Endothelial cell of umbilical vein (primary cell): ENCODE measurements around the gene MAPKAPK2.

Experiments used
- CTCF ChIP-seq, 2 donors: IDR thresholded peaks; 1 replicate in 1 of 2; 2 replicates in 1 of 2; pipeline ENCODE4 v1.5.1; 2011; ENCODE audit warnings: low read length in 2 of 2, mild to moderate bottlenecking in 2 of 2, moderate library complexity in 2 of 2, control low read depth in 1 of 2, inconsistent platforms in 1 of 2, low read depth in 1 of 2; ENCODE audit not compliant: insufficient read depth in 1 of 2; ENCODE audit errors: extremely low read depth in 1 of 2
- EZH2 ChIP-seq: IDR thresholded peaks from 2 replicates; pipeline ENCODE4 v1.6.1; 2012; ENCODE audit warnings: borderline replicate concordance, low read depth, mild to moderate bottlenecking, moderate library complexity, low read length, inconsistent platforms; ENCODE audit not compliant: severe bottlenecking
- MAX ChIP-seq: IDR thresholded peaks from 2 replicates; pipeline ENCODE4 v1.6.1; 2011; ENCODE audit not compliant: insufficient read depth, insufficient read length
- MYC ChIP-seq: IDR thresholded peaks from one replicate; pipeline ENCODE4 v1.6.1; 2011; ENCODE audit warnings: mild to moderate bottlenecking, low read depth, low read length
- POLR2A ChIP-seq: IDR thresholded peaks from 2 replicates; pipeline ENCODE4 v1.6.1; 2012; ENCODE audit warnings: low read depth, mild to moderate bottlenecking, control low read depth, low read length

- TF ChIP-seq CTCF (IDR thresholded peaks at IDR 0.05; ENCODE audit: extremely low read depth in 1 of 2, insufficient read depth in 1 of 2, low read depth in 1 of 2, low read length in 2 of 2) (no peak), POLR2A (no peak), EZH2 (no peak), MAX (no peak), MYC (no peak)
These were observed 48.7 kb upstream of the MAPKAPK2 start for GRCh38 chr1:206635978-206636345.
